ENCODE results near the gene ROBO1. TPM values are rescaled to one million over a fixed set of nuclear protein-coding genes. Genes with fewer than 3 reads are reported as not detected.

ROBO1 gene
- total RNA-seq, 2 donors from 2014 or later, result 7.6 to 19.7 TPM

DNA sequence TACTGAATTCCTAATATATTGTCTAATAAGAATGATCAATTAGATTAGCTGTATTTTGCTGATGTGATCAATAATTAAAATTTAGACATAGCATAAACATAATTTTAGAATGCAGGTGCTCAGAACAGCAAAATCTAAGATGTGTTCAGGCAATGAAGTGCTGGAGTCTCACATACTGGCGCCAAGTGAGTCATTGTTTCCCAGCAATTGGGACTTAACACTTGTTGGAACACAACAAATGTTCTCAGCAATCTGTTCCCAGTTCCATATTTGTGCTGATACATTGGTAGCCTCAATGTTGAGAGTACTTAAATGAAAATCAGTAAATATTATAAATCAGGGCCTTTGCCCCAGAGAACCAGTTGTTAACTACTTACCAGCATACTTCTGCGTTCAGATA is 619.0 kb downstream of the ROBO1 start:
- H3K27ac ChIP-seq, result no peak overlapping the region
- no peaks in the 10 kb centered on the region for H3K27me3 ChIP-seq
- H3K36me3 ChIP-seq, result no peaks in the 10 kb centered on the region
- H3K4me3 ChIP-seq, result no peak overlapping the region
- no peaks in the 10 kb centered on the region for H3K4me1 ChIP-seq
- H3K9me3 ChIP-seq, result no peaks in the 10 kb centered on the region
- TF ChIP-seq, protein P1, sequence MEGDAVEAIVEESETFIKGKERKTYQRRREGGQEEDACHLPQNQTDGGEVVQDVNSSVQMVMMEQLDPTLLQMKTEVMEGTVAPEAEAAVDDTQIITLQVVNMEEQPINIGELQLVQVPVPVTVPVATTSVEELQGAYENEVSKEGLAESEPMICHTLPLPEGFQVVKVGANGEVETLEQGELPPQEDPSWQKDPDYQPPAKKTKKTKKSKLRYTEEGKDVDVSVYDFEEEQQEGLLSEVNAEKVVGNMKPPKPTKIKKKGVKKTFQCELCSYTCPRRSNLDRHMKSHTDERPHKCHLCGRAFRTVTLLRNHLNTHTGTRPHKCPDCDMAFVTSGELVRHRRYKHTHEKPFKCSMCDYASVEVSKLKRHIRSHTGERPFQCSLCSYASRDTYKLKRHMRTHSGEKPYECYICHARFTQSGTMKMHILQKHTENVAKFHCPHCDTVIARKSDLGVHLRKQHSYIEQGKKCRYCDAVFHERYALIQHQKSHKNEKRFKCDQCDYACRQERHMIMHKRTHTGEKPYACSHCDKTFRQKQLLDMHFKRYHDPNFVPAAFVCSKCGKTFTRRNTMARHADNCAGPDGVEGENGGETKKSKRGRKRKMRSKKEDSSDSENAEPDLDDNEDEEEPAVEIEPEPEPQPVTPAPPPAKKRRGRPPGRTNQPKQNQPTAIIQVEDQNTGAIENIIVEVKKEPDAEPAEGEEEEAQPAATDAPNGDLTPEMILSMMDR (IDR thresholded peaks at IDR 0.05), result no peak
- no peak for DNase-seq (ENCODE audit: low spot score)

DNA sequence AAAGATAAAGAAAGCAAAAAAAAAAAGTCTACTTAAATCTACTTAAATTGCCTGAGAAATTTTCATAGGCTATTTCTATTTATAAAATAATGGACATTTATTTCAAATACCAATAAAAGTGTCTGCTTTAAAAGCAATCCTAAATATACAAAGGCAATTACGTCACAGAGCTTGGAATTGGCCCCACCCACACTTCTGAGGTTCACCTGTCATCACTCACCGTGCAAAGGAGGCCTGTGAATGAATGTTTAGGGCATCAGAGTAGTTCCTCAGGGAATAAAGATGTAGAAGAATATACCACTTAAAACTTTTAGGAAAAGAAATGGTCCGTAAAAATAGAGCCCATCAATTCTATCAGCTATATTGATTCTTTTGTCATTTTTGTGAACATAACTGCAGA is 621.8 kb downstream of the ROBO1 start:
- TF ChIP-seq, protein P1 (IDR thresholded peaks at IDR 0.05), result no peak
- no peaks in the 10 kb centered on the region for H3K9me3 ChIP-seq

DNA sequence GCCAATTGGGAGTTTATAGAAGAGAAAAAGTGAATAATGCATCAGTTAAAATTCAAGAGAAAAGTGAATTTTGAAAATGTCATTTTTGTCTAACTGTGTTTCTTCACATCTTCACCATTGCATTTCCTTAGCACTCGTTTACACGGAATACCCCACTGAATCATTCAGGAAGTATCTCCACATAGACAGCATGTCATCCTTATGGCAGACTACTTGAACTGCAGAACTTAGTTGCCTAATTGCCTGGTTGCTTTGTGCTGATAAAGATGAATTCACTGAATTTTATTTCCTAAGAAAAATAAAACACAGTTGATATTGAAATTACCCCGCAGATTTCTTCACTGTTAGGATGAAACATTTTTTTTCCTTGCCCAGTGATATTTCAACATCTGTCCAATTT is 627.1 kb downstream of the ROBO1 start:
- Histone ChIP-seq H3K27ac (no peak overlapping the region), H3K9me3 (no peaks in the 10 kb centered on the region), H3K36me3 (no peaks in the 10 kb centered on the region), H3K4me3 (no peak overlapping the region), H3K4me1 (no peaks in the 10 kb centered on the region), H3K27me3 (no peaks in the 10 kb centered on the region)
- TF ChIP-seq, protein P1 (IDR thresholded peaks at IDR 0.05), result no peak
- DNase-seq (ENCODE audit: low spot score), result no peak

More for the DNA sequence above, 621.8 kb downstream of the ROBO1 start:
- no peak overlapping the region for H3K27ac ChIP-seq
- DNase-seq (ENCODE audit: low spot score), result no peak
- H3K36me3 ChIP-seq, result no peaks in the 10 kb centered on the region
- H3K4me3 ChIP-seq, result no peak overlapping the region
- H3K4me1 ChIP-seq, result no peaks in the 10 kb centered on the region
- H3K27me3 ChIP-seq, result no peaks in the 10 kb centered on the region

DNA sequence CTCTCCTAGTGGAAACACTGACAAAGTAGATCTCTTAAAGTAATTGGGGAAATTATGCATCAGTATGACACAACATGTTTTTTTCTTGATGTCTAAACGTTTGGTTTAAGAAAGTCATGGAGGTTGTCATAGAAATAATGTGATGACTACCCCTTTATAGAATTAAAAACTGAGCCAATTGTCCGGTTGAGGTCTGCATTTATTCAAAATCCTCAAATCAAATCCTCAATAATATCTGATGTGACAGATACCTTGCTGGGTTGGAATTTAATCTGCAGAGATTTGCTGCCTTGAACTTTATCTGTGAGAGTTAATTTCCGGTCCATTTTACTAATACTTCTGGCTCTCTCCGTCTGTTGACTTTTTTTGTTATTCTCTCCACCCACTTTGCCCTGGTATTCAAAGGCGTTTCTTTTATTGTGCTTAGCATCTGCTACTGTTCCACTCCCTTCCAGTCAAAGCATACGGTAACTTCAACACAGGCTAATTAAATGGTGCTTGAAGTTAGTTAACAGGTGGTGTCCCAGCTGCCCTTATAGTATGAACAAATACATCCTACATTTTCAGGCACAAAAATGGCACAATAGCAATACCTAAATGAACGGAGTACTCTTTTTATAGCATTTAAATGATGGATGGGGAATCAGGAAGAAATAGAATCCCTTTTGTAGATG is 628.3 kb downstream of the ROBO1 start:
- DNase-seq (ENCODE audit: low spot score), result no peak
- H3K9me3 ChIP-seq, result no peaks in the 10 kb centered on the region
- H3K4me1 ChIP-seq, result no peaks in the 10 kb centered on the region

DNA sequence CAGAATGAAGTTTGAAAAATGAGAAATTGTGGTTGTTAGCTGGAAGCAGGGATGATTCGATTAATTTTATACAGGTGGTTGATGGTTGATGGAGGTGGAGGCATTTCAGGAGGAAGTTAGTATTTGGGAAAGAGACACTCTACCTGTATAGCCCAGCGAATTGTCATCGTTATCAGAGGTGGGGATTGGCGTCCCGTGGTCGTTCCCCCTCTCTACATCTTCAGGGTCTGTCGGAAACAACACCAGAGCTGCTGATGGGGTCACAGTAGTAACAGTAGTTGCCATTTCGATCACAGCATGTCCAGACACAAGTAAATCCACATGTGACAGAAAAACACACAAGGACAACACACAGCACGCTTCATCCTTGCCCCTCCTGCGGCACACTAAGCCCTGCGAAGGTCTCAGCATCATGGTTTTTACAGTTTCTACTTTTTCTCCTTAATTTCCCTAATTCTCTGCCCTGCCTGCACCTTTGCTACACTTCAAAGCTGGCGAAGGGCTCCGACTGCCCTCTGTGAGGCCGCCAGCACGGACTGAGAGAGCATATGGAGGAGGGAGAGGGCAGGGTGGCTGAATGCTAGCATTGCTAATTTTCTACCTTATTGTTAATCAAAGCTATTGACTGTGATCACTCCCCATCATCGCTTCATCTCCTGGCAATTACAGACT is 642.3 kb downstream of the ROBO1 start:
- no peaks in the 10 kb centered on the region for H3K36me3 ChIP-seq
- H3K27ac ChIP-seq, result no peak overlapping the region
- TF ChIP-seq, protein P1 (IDR thresholded peaks at IDR 0.05), result no peak
- no peaks in the 10 kb centered on the region for H3K27me3 ChIP-seq
- DNase-seq (ENCODE audit: low spot score), result no peak
- H3K4me1 ChIP-seq, result no peaks in the 10 kb centered on the region
- no peaks in the 10 kb centered on the region for H3K9me3 ChIP-seq
- no peak overlapping the region for H3K4me3 ChIP-seq

More for the DNA sequence above, 628.3 kb downstream of the ROBO1 start:
- H3K27me3 ChIP-seq, result no peaks in the 10 kb centered on the region
- TF ChIP-seq, protein P1 (IDR thresholded peaks at IDR 0.05), result no peak
- H3K27ac ChIP-seq, result no peak overlapping the region
- H3K4me3 ChIP-seq, result no peak overlapping the region
- H3K36me3 ChIP-seq, result no peaks in the 10 kb centered on the region

Measured in right atrium auricular region (tissue), 2 donors.